GM12865 (cell line): ENCODE data around the gene RIN3.

Source experiments
- DNase-seq: peaks from one replicate; pipeline ENCODE4 v3.0.0; 2010; ENCODE audit warnings: low read depth
- H3K4me3 ChIP-seq: 2 replicates; pipeline ENCODE4 v1.5.1; 2011; ENCODE audit warnings: mild to moderate bottlenecking, low read depth, low read length, control low read depth
- CTCF ChIP-seq: IDR thresholded peaks from 2 replicates; pipeline ENCODE4 v1.5.1; 2011; ENCODE audit warnings: low read length, control low read depth, low read depth, inconsistent platforms; ENCODE audit not compliant: insufficient read depth; ENCODE audit errors: missing control alignments

Gene RIN3

DNA sequence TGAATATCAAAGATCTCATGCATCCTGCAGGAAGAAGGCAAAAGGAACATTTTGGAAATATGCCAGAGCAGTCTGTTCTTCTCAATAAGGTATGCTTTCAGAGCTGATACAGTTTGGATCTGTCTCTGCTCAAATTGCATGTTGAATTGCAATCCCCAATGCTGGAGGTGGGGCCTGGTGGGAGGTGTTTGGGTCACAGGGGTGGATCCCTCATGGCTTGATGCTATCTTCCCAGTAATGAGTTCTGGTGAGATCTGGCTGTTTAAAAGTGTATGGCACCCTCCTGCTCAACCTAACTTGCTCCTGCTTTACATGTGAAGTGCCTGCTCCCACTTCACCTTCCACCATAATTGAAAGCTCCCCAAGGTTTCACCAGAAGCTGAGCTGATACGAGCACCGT, 76.6 kb downstream of the RIN3 start:
- no peak for DNase-seq
- no peak overlapping the region for H3K4me3 ChIP-seq
- no peak for TF ChIP-seq CTCF

DNA sequence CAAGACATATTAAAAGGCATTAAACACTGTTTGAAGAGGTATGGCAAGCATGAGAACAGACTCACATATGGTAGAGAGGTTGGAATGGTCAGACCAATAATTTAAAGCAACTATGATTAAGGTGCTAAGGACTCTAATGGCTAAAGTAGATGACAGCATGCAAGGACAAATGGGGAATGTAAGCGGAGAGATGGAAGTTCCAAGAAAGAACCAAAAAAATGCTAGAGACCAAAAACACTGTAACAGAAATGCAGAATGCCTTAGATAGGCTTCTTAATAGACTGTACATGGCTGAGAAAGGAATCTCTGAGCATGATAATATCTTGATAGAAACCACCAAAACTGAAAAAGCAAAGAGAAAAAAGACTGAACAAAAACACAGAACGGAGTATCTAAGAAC, 77.4 kb downstream of the RIN3 start:
- TF ChIP-seq CTCF = no peak
- DNase-seq = no peak
- no peak overlapping the region for H3K4me3 ChIP-seq

DNA sequence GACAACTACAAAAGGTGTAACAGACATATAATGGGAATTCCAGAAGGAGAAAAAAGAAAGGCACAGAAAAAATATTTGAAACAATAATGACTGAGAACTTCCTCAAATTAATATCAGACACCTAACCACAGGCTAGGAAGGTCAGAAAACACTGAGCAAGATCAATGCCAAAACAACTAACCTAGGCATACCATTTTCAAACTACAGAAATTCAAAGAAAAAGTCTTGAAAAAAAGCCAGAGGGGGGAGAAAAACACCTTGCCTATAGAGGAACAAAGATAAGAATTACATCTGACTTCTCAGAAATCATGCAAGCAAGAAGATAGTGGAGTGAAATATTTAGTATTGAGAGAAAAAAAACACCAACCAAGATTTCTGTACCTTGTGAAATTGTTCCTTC, 77.8 kb downstream of the RIN3 start:
- no peak for DNase-seq
- no peak for TF ChIP-seq CTCF
- H3K4me3 ChIP-seq = no peak overlapping the region

DNA sequence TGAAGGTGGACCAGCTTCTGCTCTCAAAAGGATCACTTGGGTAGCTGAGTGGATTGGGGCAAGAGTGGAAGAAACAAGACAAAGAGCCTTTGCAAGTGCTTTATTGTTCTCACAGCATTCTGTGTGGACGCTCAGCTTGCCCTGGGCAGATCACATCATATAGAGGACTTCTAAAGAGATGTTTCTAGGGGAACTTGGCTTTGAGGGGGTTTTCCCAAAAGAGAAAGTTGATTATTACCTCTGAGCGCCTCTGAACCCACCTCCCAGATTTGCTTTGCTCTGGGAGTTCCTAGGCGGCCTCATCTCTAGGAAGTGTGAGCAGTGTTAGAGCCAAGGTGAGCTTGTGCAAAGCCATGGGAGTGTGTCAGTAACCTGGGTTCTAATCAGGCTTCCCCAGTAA, 81.7 kb downstream of the RIN3 start:
- DNase-seq = no peak
- TF ChIP-seq CTCF = no peak
- H3K4me3 ChIP-seq = no peak overlapping the region

DNA sequence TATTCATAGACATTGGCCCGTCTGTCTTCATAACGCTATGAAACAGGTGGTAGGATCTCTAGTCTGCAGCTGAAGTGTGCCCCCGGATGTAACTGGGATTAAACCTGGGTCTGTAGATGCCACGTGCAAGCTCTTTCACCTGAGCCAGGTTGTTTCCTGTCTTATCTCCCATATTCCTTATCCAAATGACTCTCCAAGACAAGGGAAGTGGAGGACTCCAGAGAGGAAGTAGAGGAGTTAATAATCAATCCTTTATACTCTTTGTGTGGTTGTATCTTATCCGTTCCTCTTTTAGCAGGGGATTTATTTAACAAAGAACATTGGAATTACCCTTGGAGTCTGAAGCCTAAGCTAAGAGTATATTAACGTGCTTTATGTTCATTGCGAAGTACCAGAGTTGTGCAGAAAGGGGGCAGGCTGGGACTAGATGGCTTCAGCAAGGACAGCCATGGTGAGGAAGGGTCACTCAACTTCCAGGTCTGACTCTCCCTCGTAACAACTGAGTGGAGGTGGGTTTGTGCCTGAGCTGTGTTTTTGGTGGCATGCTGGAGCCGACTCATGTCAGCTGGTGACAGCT, 82.8 kb downstream of the RIN3 start:
- TF ChIP-seq CTCF = peak; percentile 12
- no peak for DNase-seq
- no peak overlapping the region for H3K4me3 ChIP-seq

DNA sequence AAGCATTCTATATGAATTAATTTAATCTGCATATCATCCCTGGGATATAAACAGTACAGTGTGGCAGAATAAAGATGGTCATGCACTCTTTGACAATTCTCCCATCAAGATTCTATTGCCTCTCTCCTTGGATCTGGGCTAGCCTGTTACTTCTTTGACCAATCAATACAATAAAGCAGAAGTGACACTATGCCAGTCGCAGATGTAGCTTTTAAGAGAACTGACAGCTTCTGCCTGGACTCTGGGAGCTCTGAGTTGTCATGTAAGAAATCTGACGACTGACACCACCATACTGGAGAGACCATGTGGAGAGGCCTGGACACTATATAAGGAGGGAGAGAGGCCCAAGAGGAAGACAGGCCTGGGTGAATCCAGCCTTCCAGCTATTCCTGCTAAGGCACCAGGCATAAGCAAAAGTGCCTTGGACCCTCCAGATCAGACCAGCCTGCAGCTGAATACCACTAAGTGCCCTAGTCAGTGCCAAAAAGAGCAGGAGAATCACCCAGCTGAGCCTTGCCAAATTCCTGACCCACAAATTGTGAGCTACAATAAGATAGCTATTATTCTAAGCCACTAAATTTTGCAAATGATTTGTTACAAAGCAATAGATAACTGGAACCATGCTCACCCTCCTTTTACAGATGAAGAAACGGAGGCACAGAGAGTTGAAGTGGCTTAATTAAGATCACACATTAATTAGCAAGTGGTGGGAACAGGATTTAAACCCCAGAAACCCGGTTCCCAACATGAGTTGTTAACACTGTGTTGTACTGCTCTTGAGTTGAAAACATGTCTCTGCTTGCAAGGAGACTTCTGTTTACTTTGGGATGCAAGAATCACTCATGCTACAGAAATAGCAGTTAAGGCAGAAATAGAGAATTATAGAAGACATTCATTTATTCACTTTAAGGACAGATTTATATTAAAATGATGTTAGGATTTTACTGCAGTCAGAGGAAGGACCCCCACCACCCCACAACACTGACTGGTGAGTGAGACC, 84.6 kb downstream of the RIN3 start:
- DNase-seq = no peak
- TF ChIP-seq CTCF = no peak
- H3K4me3 ChIP-seq = no peak overlapping the region

GRCh38 chr14:92599811-92600210, 86.2 kb downstream of the RIN3 start:
- no peak for DNase-seq
- H3K4me3 ChIP-seq = no peak overlapping the region
- TF ChIP-seq CTCF = no peak
